Ishikawa (cell line): Measurements from ENCODE around the gene SALL4.

Experiments used
- CREB1 ChIP-seq: IDR thresholded peaks from 2 replicates; pipeline ENCODE4 v1.6.1; 2012; ENCODE audit warnings: low read depth
- EP300 ChIP-seq: IDR thresholded peaks from 2 replicates; pipeline ENCODE4 v1.6.1; 2012; ENCODE audit warnings: borderline replicate concordance
- NFIC ChIP-seq: IDR thresholded peaks from 2 replicates; pipeline ENCODE4 v1.6.1; 2012
- TAF1 ChIP-seq: IDR thresholded peaks from 2 replicates; pipeline ENCODE4 v1.6.1; 2012; ENCODE audit warnings: low read depth, mild to moderate bottlenecking
- YY1 ChIP-seq: IDR thresholded peaks from 2 replicates; pipeline ENCODE4 v1.6.1; 2012; ENCODE audit warnings: low read depth
- TF ChIP-seq, protein P1 (sequence below): IDR thresholded peaks from 2 replicates; pipeline ENCODE4 v1.6.1; 2012
- TF ChIP-seq, protein P2 (sequence below): IDR thresholded peaks from 2 replicates; pipeline ENCODE4 v1.6.1; 2012

DNA sequence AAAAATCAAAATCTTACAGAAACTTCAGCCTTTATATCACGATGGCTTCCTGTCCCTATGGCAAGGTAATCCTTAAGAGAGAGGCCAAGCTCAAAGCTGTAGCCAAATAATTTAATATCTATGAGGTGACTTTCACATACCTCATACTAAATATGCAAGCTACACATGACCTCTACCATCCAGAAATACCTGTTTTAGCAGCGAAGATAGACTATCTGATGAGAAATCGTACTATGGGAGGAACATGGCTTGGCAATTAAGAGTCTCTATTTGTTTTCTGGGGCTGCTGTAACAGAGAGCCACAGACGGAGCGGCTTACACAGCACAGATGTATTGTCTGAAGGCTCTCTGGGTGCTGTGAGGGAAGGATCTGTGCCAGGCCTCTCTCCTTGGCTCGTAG, 31.0 kb upstream of the SALL4 start:
- no peak for TF ChIP-seq YY1
- no peak for TF ChIP-seq TAF1
- TF ChIP-seq NFIC = no peak
- no peak for TF ChIP-seq EP300
- no peak for TF ChIP-seq CREB1
- TF ChIP-seq, protein P1, sequence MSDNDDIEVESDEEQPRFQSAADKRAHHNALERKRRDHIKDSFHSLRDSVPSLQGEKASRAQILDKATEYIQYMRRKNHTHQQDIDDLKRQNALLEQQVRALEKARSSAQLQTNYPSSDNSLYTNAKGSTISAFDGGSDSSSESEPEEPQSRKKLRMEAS = no peak
- TF ChIP-seq, protein P2, sequence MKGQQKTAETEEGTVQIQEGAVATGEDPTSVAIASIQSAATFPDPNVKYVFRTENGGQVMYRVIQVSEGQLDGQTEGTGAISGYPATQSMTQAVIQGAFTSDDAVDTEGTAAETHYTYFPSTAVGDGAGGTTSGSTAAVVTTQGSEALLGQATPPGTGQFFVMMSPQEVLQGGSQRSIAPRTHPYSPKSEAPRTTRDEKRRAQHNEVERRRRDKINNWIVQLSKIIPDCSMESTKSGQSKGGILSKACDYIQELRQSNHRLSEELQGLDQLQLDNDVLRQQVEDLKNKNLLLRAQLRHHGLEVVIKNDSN = no peak
